NCI-H82 treated with DMSO at 0.1 percent for 48 hours (cell line): Measurements from ENCODE around the gene ATP6V1B1.
A peak's percentile ranks its signal among the peaks of the same experiment; 100 is the strongest.
"Not testable (repeated sequence)": the region's sequence is repeated elsewhere in the genome, so short reads cannot be mapped to it uniquely, and the experiment has no call there.

ENCODE experiments used
- DNase-seq: peaks from one replicate; lab custom pipeline; 2025; ENCODE audit not compliant: unreplicated experiment; lab: John Stamatoyannopoulos, UW

The ATP6V1B1 gene

GRCh38 chr2:70987386-70987785, 51.7 kb downstream of the ATP6V1B1 start:
- no peak for DNase-seq

- no peak for DNase-seq
Measured at GRCh38 chr2:70988151-70988550, 52.5 kb downstream of the ATP6V1B1 start.

GRCh38 chr2:70988726-70989648, 53.3 kb downstream of the ATP6V1B1 start:
- no peak for DNase-seq

GRCh38 chr2:70990216-70990615, 54.5 kb downstream of the ATP6V1B1 start:
- DNase-seq, result no peak

- DNase-seq, result no peak
Measured at GRCh38 chr2:70991142-70991541, 55.4 kb downstream of the ATP6V1B1 start.

- no peak for DNase-seq
Measured at GRCh38 chr2:70991742-70992141, 56.0 kb downstream of the ATP6V1B1 start.

GRCh38 chr2:70992945-70993853, 57.5 kb downstream of the ATP6V1B1 start:
- DNase-seq, result no peak

GRCh38 chr2:70994009-70994698, 58.5 kb downstream of the ATP6V1B1 start:
- no peak for DNase-seq

- peak; percentile 74 for DNase-seq
Measured at GRCh38 chr2:70994699-70995425, 59.2 kb downstream of the ATP6V1B1 start, which contains the start of gene TEX261. TEX261 (minus strand) TSS chr2:70994873; CDS start chr2:70994757, 116 bp downstream.

- DNase-seq, result no peak
Measured at GRCh38 chr2:70995426-70995729, 59.7 kb downstream of the ATP6V1B1 start.

- not testable (repeated sequence) for DNase-seq
Measured at GRCh38 chr2:70998885-70999284, 63.2 kb downstream of the ATP6V1B1 start.

GRCh38 chr2:70999362-70999761, 63.7 kb downstream of the ATP6V1B1 start:
- DNase-seq, result no peak

GRCh38 chr2:70999931-71000330, 64.2 kb downstream of the ATP6V1B1 start:
- DNase-seq, result not testable (repeated sequence)

- DNase-seq, result peak; percentile 53
Measured at GRCh38 chr2:71000780-71001591, 65.3 kb downstream of the ATP6V1B1 start.

GRCh38 chr2:71001592-71001927, 65.9 kb downstream of the ATP6V1B1 start:
- no peak for DNase-seq

GRCh38 chr2:71001981-71002570, 66.4 kb downstream of the ATP6V1B1 start:
- DNase-seq, result peak; percentile 61

- DNase-seq, result no peak
Measured at GRCh38 chr2:71003396-71003795, 67.7 kb downstream of the ATP6V1B1 start.

- DNase-seq, result no peak
Measured at GRCh38 chr2:71003966-71004755, 68.5 kb downstream of the ATP6V1B1 start.

GRCh38 chr2:71004857-71005256, 69.2 kb downstream of the ATP6V1B1 start:
- DNase-seq, result no peak
